Measurements from ENCODE around the gene UGT1A6.
"Not testable (repeated sequence)": the region's sequence is repeated elsewhere in the genome, so short reads cannot be mapped to it uniquely, and the experiment has no call there.

- TF ChIP-seq CTCF, POLR2AphosphoS5 (IDR thresholded peaks at IDR 0.05): not testable (repeated sequence)
Measured at GRCh38 chr2:233751212-233752009, 58.7 kb downstream of the UGT1A6 start.
